Chondrocyte (in vitro differentiated cells): ENCODE data around the gene SCD5. TPM values are rescaled to one million over a fixed set of nuclear protein-coding genes. Genes with fewer than 3 reads are reported as not detected.

Experiments used
- DNase-seq: peaks from one replicate; pipeline ENCODE4 v3.0.0; 2021; ENCODE audit warnings: mixed read lengths, low spot score
- H3K27ac Mint-ChIP-seq: one replicate; pipeline ENCODE4 v1.8.0; 2021; ENCODE audit warnings: mild to moderate bottlenecking, moderate library complexity, mixed read lengths; ENCODE audit not compliant: unreplicated experiment
- H3K27me3 Mint-ChIP-seq: 2 replicates; pipeline ENCODE4 v1.8.0; 2021; ENCODE audit warnings: low read depth, mixed read lengths
- H3K36me3 Mint-ChIP-seq: 2 replicates; pipeline ENCODE4 v1.8.0; 2021; ENCODE audit warnings: low read depth, mixed read lengths
- H3K4me1 Mint-ChIP-seq: 2 replicates; pipeline ENCODE4 v1.8.0; 2021; ENCODE audit warnings: low read depth, mild to moderate bottlenecking, mixed read lengths
- H3K4me3 Mint-ChIP-seq: one replicate; pipeline ENCODE4 v1.8.0; 2021; ENCODE audit warnings: mild to moderate bottlenecking, moderate library complexity, mixed read lengths; ENCODE audit not compliant: unreplicated experiment
- H3K9me3 Mint-ChIP-seq: 2 replicates; pipeline ENCODE4 v1.8.0; 2021; ENCODE audit warnings: low read depth, mixed read lengths
- CTCF ChIP-seq: fragments of 200-600 bp; sonication (generic); IDR thresholded peaks from 2 replicates; pipeline ENCODE4 v1.5.0; 2021; ENCODE audit warnings: antibody characterized with exemption, mild to moderate bottlenecking, moderate library complexity
- total RNA-seq: library from RNA; stranded (reverse); gene quantifications from 3 replicates; pipeline ENCODE4 v1.2.1, GENCODE V29; 2021

The SCD5 gene
- total RNA-seq, 1 donor from 2014 or later: 22.6 TPM

GRCh38 chr4:82620126-82620735, 178.4 kb downstream of the SCD5 start:
- Mint-ChIP-seq H3K9me3 (no peaks in the 10 kb centered on the region), H3K27ac (no peak overlapping the region), H3K4me1 (no peaks in the 10 kb centered on the region), H3K4me3 (no peak overlapping the region), H3K36me3 (no peaks in the 10 kb centered on the region), H3K27me3 (no peaks in the 10 kb centered on the region)
- DNase-seq: no peak
- no peak for TF ChIP-seq CTCF

GRCh38 chr4:82618103-82618720, 180.4 kb downstream of the SCD5 start:
- Mint-ChIP-seq H3K27me3 (no peaks in the 10 kb centered on the region), H3K4me3 (no peak overlapping the region), H3K9me3 (no peaks in the 10 kb centered on the region), H3K36me3 (no peaks in the 10 kb centered on the region), H3K4me1 (no peaks in the 10 kb centered on the region), H3K27ac (no peak overlapping the region)
- no peak for TF ChIP-seq CTCF
- DNase-seq: no peak

GRCh38 chr4:82614838-82615449, 183.7 kb downstream of the SCD5 start:
- no peaks in the 10 kb centered on the region for H3K36me3 Mint-ChIP-seq
- no peak overlapping the region for H3K4me3 Mint-ChIP-seq
- H3K27ac Mint-ChIP-seq: no peak overlapping the region
- H3K9me3 Mint-ChIP-seq: no peaks in the 10 kb centered on the region
- H3K27me3 Mint-ChIP-seq: no peaks in the 10 kb centered on the region
- no peak for TF ChIP-seq CTCF
- H3K4me1 Mint-ChIP-seq: no peaks in the 10 kb centered on the region
- no peak for DNase-seq

GRCh38 chr4:82613121-82613520, 185.5 kb downstream of the SCD5 start:
- TF ChIP-seq CTCF: no peak
- DNase-seq: no peak
- Mint-ChIP-seq H3K36me3 (no peaks in the 10 kb centered on the region), H3K4me1 (no peaks in the 10 kb centered on the region), H3K4me3 (no peak overlapping the region), H3K27ac (no peak overlapping the region), H3K27me3 (no peaks in the 10 kb centered on the region), H3K9me3 (no peaks in the 10 kb centered on the region)

GRCh38 chr4:82611982-82612381, 186.6 kb downstream of the SCD5 start:
- H3K9me3 Mint-ChIP-seq: no peaks in the 10 kb centered on the region
- H3K4me3 Mint-ChIP-seq: no peak overlapping the region
- no peaks in the 10 kb centered on the region for H3K36me3 Mint-ChIP-seq
- H3K27ac Mint-ChIP-seq: no peak overlapping the region
- no peak for TF ChIP-seq CTCF
- DNase-seq: no peak
- H3K4me1 Mint-ChIP-seq: no peaks in the 10 kb centered on the region
- no peaks in the 10 kb centered on the region for H3K27me3 Mint-ChIP-seq
